Measurements from ENCODE around the gene TOP1. TPM values are rescaled to one million over a fixed set of nuclear protein-coding genes. Genes with fewer than 3 reads are reported as not detected.
A peak's percentile ranks its signal among the peaks of the same experiment; 100 is the strongest.

TOP1 gene
- total RNA-seq, 1 donor from 2014 or later = 117 TPM

DNA sequence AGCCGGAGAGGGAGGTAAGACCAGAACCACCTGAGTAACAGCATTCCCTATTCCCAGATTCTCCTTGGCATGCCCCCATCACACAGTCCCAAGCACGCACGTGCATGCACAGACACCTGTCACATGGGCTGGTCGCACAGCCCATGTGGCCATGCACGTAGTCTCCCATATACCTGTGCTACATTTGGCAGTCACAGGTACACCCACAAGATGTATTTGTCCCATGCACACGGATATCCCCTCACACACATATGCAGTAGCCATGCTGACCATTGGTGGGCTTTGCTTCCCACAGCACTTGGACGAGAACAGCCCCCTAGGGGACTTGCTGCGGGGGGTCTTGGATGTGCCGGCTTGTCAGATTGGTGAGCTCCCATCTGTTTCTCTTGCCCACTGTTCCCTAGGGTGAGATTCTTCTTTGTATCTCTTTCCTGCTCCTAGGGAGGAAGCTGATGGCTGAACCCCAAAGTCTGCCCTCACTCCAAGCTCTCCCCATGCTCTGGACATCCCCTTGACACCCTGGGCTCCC is 140.6 kb downstream of the TOP1 start:
- Mint-ChIP-seq H3K27me3 (no peaks in the 10 kb centered on the region), H3K27ac (peak overlapping the region; percentile 50), H3K4me3 (no peak overlapping the region), H3K36me3 (ENCODE audit: low read depth) (peaks cover 77% of the 10 kb centered on the region), H3K4me1 (peaks cover 28% of the 10 kb centered on the region), H3K9me3 (no peaks in the 10 kb centered on the region)
- intact Hi-C loops (cut with micrococcal nuclease) = no loop called here
- no peak for DNase-seq

DNA sequence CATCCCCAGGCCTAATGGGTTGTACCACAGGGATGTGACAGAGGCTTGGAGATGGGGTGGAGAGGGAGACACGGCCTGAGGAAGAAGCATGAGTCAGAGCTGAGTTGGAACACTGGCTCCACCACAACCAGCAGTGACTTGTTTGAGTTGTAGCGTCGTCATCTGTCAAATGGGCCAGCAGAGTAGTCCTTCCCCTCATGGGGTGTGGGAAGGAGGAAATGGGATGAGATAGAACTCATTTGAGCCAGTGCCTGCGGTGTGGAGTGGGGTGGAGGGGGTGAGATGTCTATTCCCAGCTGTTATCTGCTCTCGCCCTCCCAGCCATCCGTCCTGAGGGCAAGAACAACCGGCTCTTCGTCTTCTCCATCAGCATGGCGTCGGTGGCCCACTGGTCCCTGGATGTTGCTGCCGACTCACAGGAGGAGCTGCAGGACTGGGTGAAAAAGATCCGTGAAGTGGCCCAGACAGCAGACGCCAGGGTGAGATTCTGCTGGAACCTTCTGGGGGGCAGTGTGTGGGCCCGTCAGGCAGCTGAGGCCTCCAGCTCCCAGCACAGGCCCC is 141.2 kb downstream of the TOP1 start:
- Mint-ChIP-seq H3K9me3 (no peaks in the 10 kb centered on the region), H3K4me3 (no peak overlapping the region), H3K4me1 (peaks cover 28% of the 10 kb centered on the region), H3K27ac (peak overlapping the region; percentile 50), H3K27me3 (no peaks in the 10 kb centered on the region), H3K36me3 (ENCODE audit: low read depth) (peaks cover 77% of the 10 kb centered on the region)
- intact Hi-C loops (cut with micrococcal nuclease) = loop anchor here (5.0 kb wide), 1 partner anchor 33 kb away; the partner anchor contains the start of gene PLCG1
- DNase-seq = no peak

DNA sequence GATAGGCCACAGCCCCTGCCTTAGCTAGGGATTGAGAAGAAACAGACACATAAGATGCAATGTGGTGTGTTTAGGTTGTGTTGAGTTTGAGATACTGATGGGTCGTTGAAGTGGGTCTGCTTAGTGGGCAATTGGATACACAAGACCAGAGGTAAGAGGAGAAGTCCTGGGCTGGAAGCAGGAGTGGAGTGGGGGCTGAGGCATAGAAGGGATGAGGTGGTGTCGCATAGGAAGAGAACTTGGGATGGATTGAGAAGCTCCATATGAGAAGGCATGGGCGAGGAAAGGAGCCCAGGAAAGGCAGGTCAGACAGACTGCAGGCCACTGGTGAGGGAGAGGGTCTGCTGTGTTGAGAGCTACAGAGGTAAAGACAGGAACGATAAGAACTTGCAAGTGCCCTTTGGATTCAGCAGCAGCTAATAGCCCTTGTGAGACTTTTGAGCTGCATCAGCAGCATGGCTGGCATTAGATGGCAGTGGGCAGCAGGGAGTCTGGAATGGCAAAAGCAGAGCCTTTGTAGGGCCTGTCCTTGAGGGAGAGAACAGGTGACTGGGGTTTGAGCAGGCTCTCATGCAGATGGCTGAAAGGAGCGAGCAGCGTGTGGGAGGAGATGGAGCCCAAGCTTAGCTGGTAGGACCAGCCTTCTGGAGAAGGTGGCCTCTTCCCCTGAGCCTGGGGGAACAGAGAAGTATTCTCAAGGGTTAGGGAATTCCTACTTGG is 141.9 kb downstream of the TOP1 start:
- no peaks in the 10 kb centered on the region for H3K9me3 Mint-ChIP-seq
- H3K4me3 Mint-ChIP-seq = no peak overlapping the region
- peak overlapping the region; percentile 10 for H3K27ac Mint-ChIP-seq
- intact Hi-C loops (cut with micrococcal nuclease) = loop anchor here (5.0 kb wide), 1 partner anchor 33 kb away; the partner anchor contains the start of gene PLCG1
- no peaks in the 10 kb centered on the region for H3K27me3 Mint-ChIP-seq
- peaks cover 29% of the 10 kb centered on the region for H3K4me1 Mint-ChIP-seq
- DNase-seq = no peak
- H3K36me3 Mint-ChIP-seq (ENCODE audit: low read depth) = peaks cover 75% of the 10 kb centered on the region

DNA sequence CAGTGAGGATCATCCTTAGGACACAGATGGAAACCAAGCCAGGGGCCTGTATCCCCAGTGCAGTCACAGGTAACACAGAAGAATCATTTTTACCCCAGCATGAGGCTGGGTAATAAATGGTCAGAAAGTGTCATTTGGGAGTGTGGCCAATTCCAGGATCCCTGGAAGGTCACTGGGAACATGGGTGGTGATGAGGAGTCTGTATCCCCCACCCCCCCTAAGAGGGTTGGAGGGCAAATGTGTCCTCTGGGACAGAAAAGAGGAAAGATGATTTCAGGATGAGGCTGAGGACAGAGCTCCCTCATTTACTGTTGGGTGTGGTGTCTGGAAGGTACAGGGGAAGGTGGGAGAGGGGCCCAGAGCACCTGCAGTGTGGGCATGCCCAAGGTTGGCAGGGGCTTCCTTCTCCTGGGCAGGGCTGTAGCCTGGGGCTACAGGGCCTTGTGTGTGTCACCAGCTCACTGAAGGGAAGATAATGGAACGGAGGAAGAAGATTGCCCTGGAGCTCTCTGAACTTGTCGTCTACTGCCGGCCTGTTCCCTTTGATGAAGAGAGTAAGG is 143.2 kb downstream of the TOP1 start:
- Mint-ChIP-seq H3K27ac (peak overlapping the region; percentile 38), H3K4me1 (peaks cover 25% of the 10 kb centered on the region), H3K4me3 (no peak overlapping the region), H3K36me3 (ENCODE audit: low read depth) (peaks cover 73% of the 10 kb centered on the region), H3K9me3 (no peaks in the 10 kb centered on the region), H3K27me3 (no peaks in the 10 kb centered on the region)
- intact Hi-C loops (cut with micrococcal nuclease) = loop anchor here (5.0 kb wide), 1 partner anchor 35 kb away; the partner anchor contains the start of gene PLCG1
- DNase-seq = no peak

DNA sequence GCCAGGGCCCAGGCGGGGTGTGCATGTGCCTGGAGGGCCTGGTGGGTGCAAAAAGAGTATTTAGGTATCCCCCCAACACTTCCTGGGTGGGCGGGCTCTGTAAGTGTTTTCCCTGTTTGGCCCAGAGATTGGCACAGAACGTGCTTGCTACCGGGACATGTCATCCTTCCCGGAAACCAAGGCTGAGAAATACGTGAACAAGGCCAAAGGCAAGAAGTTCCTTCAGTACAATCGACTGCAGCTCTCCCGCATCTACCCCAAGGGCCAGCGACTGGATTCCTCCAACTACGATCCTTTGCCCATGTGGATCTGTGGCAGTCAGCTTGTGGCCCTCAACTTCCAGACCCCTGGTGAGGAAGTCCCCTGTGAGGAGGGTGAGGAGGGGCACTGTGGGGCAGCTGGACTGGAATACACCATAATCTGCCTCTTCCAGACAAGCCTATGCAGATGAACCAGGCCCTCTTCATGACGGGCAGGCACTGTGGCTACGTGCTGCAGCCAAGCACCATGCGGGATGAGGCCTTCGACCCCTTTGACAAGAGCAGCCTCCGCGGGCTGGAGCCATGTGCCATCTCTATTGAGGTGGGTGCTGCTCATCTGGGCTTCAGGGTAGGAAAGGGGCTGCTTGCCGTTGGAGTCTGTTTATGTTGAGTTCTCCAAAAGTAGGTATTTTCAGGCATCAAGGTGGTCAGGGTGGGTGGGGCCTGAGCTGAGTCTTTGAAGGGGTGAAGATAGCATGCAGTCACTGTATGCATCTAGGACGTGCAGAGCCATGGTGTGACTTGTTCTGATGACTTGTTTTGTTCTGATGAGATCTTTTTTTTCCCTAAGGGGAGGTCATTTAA is 143.9 kb downstream of the TOP1 start:
- DNase-seq = no peak
- Mint-ChIP-seq H3K9me3 (no peaks in the 10 kb centered on the region), H3K36me3 (ENCODE audit: low read depth) (peaks cover 70% of the 10 kb centered on the region), H3K4me1 (peaks cover 18% of the 10 kb centered on the region), H3K27ac (peak overlapping the region; percentile 46), H3K4me3 (no peak overlapping the region), H3K27me3 (no peaks in the 10 kb centered on the region)
- intact Hi-C loops (cut with micrococcal nuclease) = loop anchor here (1.0 to 5.0 kb wide), 3 partner anchors 35 to 168 kb away; partner anchors contain the start of genes LPIN3 and PLCG1

DNA sequence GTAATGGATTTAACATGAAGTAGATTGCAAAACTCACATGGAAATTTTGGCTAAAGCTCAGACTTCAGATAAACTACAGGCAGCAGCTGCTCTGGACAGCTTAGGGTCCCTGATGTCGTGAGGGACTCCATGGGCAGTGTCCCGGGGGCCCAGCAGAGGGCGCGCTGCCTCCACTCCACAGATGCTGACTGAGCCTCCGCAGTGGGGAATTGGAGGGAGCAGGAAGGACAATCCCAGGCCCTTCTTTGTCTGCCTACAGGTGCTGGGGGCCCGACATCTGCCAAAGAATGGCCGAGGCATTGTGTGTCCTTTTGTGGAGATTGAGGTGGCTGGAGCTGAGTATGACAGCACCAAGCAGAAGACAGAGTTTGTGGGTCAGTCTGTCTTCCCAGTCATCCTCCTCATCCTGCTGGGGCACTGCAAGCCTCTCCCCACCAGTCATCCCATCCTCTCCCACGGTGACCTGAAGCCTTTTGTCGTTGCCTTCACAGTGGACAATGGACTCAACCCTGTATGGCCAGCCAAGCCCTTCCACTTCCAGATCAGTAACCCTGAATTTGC is 144.6 kb downstream of the TOP1 start:
- Mint-ChIP-seq H3K4me3 (no peak overlapping the region), H3K27ac (peak overlapping the region; percentile 46), H3K36me3 (ENCODE audit: low read depth) (peaks cover 73% of the 10 kb centered on the region), H3K9me3 (no peaks in the 10 kb centered on the region), H3K4me1 (peaks cover 18% of the 10 kb centered on the region), H3K27me3 (no peaks in the 10 kb centered on the region)
- peak; percentile 89 for DNase-seq
- intact Hi-C loops (cut with micrococcal nuclease) = loop anchor here (1.0 to 5.0 kb wide), 3 partner anchors 36 to 167 kb away; partner anchors contain the start of genes LPIN3 and PLCG1

DNA sequence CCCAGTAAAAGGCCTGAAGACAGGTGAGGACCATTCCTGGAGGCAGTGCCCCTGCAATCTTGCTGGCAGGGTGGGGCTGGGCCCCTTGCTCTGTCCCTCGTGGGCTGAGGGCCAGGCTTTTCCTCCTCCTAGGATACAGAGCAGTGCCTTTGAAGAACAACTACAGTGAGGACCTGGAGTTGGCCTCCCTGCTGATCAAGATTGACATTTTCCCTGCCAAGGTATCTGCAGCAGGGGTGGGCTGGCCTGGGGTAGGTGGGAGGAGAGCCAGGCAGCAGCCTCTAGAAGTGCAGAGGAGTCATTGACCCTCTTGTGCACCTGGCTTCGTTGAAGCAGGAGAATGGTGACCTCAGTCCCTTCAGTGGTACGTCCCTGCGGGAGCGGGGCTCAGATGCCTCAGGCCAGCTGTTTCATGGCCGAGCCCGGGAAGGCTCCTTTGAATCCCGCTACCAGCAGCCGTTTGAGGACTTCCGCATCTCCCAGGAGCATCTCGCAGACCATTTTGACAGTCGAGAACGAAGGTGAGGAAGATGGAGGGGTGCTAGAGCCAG is 145.2 kb downstream of the TOP1 start:
- no peak overlapping the region for H3K4me3 Mint-ChIP-seq
- no peaks in the 10 kb centered on the region for H3K9me3 Mint-ChIP-seq
- H3K36me3 Mint-ChIP-seq (ENCODE audit: low read depth) = peaks cover 73% of the 10 kb centered on the region
- peaks cover 18% of the 10 kb centered on the region for H3K4me1 Mint-ChIP-seq
- no peak for DNase-seq
- no peaks in the 10 kb centered on the region for H3K27me3 Mint-ChIP-seq
- intact Hi-C loops (cut with micrococcal nuclease) = loop anchor here (1.0 to 5.0 kb wide), 3 partner anchors 37 to 166 kb away; partner anchors contain the start of genes LPIN3 and PLCG1
- peak overlapping the region; percentile 70 for H3K27ac Mint-ChIP-seq

Other genes with a start within 250 kb of the TOP1 start
- gene PLCG1, start 108.7 kb downstream of the TOP1 start, total RNA-seq = 246 and 255 TPM in 2 replicates